GM19328 (cell line): ENCODE data around the gene WDFY3.

Source experiments
- ATAC-seq: cut with Tn5 transposase; IDR thresholded peaks from one replicate; pipeline ENCODE4 v1.9.1; 2021; ENCODE audit warnings: mild to moderate bottlenecking, moderate library complexity; ENCODE audit not compliant: unreplicated experiment

WDFY3 gene

GRCh38 chr4:84966382-84967242, at the start of gene WDFY3:
TSS of gene WDFY3 (minus strand) at chr4:84966690. CDS start at chr4:84860591, 106,099 bp downstream.
- no peak for ATAC-seq

GRCh38 chr4:85005865-85006377, 39.4 kb upstream of the WDFY3 start:
- ATAC-seq = no peak

GRCh38 chr4:85000343-85000742, 33.9 kb upstream of the WDFY3 start:
- no peak for ATAC-seq

- no peak for ATAC-seq
Observed at GRCh38 chr4:84995386-84995785, 28.9 kb upstream of the WDFY3 start.

- ATAC-seq = no peak
Observed at GRCh38 chr4:84994280-84994679, 27.8 kb upstream of the WDFY3 start.

GRCh38 chr4:84985952-84986351, 19.5 kb upstream of the WDFY3 start:
- ATAC-seq = no peak

GRCh38 chr4:84977396-84977795, 10.9 kb upstream of the WDFY3 start:
- no peak for ATAC-seq

GRCh38 chr4:84973856-84974255, 7.4 kb upstream of the WDFY3 start:
- no peak for ATAC-seq

GRCh38 chr4:84971319-84971932, 4.9 kb upstream of the WDFY3 start:
- ATAC-seq = no peak

GRCh38 chr4:84968925-84969324, 2.4 kb upstream of the WDFY3 start:
- ATAC-seq = no peak

GRCh38 chr4:84967243-84967690, 777 bp upstream of the WDFY3 start:
- ATAC-seq = no peak

GRCh38 chr4:84965553-84966381, 723 bp downstream of the WDFY3 start:
- ATAC-seq = no peak

- ATAC-seq = no peak
Observed at GRCh38 chr4:84964995-84965552, 1.4 kb downstream of the WDFY3 start.

- no peak for ATAC-seq
Observed at GRCh38 chr4:84962102-84962501, 4.4 kb downstream of the WDFY3 start.

GRCh38 chr4:84958434-84958833, 8.1 kb downstream of the WDFY3 start:
- no peak for ATAC-seq

- ATAC-seq = no peak
Observed at GRCh38 chr4:84957514-84958420, 8.7 kb downstream of the WDFY3 start.

- ATAC-seq = no peak
Observed at GRCh38 chr4:84956014-84956413, 10.5 kb downstream of the WDFY3 start.

GRCh38 chr4:84954982-84955567, 11.4 kb downstream of the WDFY3 start:
- no peak for ATAC-seq

- ATAC-seq = no peak
Observed at GRCh38 chr4:84952776-84953175, 13.7 kb downstream of the WDFY3 start.
